Colonic mucosa (tissue), 4 donors: ENCODE data around the gene TRIOBP. TPM values are rescaled to one million over a fixed set of nuclear protein-coding genes. Genes with fewer than 3 reads are reported as not detected.

ENCODE experiments used
- DNase-seq: peaks from one replicate; pipeline ENCODE4 v3.0.0-alpha.2; 2020
- H3K27ac ChIP-seq: fragments of 200-600 bp; one replicate; pipeline ENCODE4 v1.8.0; 2021
- H3K27me3 ChIP-seq: fragments of 200-600 bp; one replicate; pipeline ENCODE4 v1.8.0; 2021
- H3K36me3 ChIP-seq: fragments of 200-600 bp; one replicate; pipeline ENCODE4 v1.8.0; 2021
- H3K4me1 ChIP-seq: fragments of 200-600 bp; one replicate; pipeline ENCODE4 v1.8.0; 2021; ENCODE audit warnings: mild to moderate bottlenecking
- H3K4me3 ChIP-seq: fragments of 200-600 bp; one replicate; pipeline ENCODE4 v1.8.0; 2021
- H3K9ac ChIP-seq, 2 donors: one replicate each; pipeline ENCODE4 v1.7.0; 2013; ENCODE audit warnings: control low read depth in 2 of 2, low read depth in 2 of 2, low read length in 2 of 2
- H3K9me3 ChIP-seq: fragments of 200-600 bp; one replicate; pipeline ENCODE4 v1.8.0; 2021
- CTCF ChIP-seq: fragments of 200-600 bp; IDR thresholded peaks from one replicate; pipeline ENCODE4 v1.8.0; 2022; ENCODE audit warnings: antibody characterized with exemption, mild to moderate bottlenecking
- intact Hi-C: fragments of 100-400 bp; cut with DNase I; formaldehyde crosslinking; loops from one replicate; pipeline ENCODE4 v1.14.1; 2022
- total RNA-seq, 2 donors: library from RNA; stranded (reverse); fragmentation: NEBNext Ultra II Directional in 1 of 2; extraction: Animal tissue kit (Norgen Biotek cat#: 25700) in 1 of 2; gene quantifications; one replicate each; pipeline ENCODE4 v1.2.1, GENCODE V29; 2021
- donor health status: healthy.
- donor health status: DM: no; HTN: no; CAD: no.
- donor health status: DM: no; HTN: no; CAD: no.

TRIOBP gene
- total RNA-seq, 2 donors from 2014 or later = 69.5 to 75.7 TPM

GRCh38 chr22:37664249-37665101 is 32.4 kb upstream of the TRIOBP start:
- no peak for TF ChIP-seq CTCF
- no peaks in the 10 kb centered on the region for H3K9me3 ChIP-seq
- no peak overlapping the region for H3K27ac ChIP-seq
- DNase-seq = no peak
- intact Hi-C loops = no loop called here
- no peak overlapping the region for H3K4me3 ChIP-seq
- H3K4me1 ChIP-seq = peaks cover 18% of the 10 kb centered on the region
- H3K27me3 ChIP-seq = no peaks in the 10 kb centered on the region
- no peak overlapping the region for H3K9ac ChIP-seq
- H3K36me3 ChIP-seq = no peaks in the 10 kb centered on the region

- Histone ChIP-seq H3K27me3 (no peaks in the 10 kb centered on the region), H3K36me3 (no peaks in the 10 kb centered on the region), H3K4me3 (no peak overlapping the region), H3K27ac (no peak overlapping the region), H3K9ac (no peak overlapping the region), H3K9me3 (no peaks in the 10 kb centered on the region), H3K4me1 (peaks cover 8% of the 10 kb centered on the region)
- no peak for DNase-seq
- intact Hi-C loops = no loop called here
- TF ChIP-seq CTCF = no peak
Measured at GRCh38 chr22:37665487-37665886, 31.4 kb upstream of the TRIOBP start.

GRCh38 chr22:37669586-37669985 is 27.3 kb upstream of the TRIOBP start:
- DNase-seq = no peak
- peaks cover 18% of the 10 kb centered on the region for H3K4me1 ChIP-seq
- H3K27me3 ChIP-seq = no peaks in the 10 kb centered on the region
- H3K27ac ChIP-seq = no peak overlapping the region
- intact Hi-C loops = no loop called here
- H3K4me3 ChIP-seq = no peak overlapping the region
- H3K9ac ChIP-seq = no peak overlapping the region
- H3K36me3 ChIP-seq = no peaks in the 10 kb centered on the region
- no peaks in the 10 kb centered on the region for H3K9me3 ChIP-seq
- no peak for TF ChIP-seq CTCF

GRCh38 chr22:37672206-37672919 is 24.5 kb upstream of the TRIOBP start:
- DNase-seq = no peak
- H3K9me3 ChIP-seq = no peaks in the 10 kb centered on the region

More at GRCh38 chr22:37672206-37672919, 24.5 kb upstream of the TRIOBP start:
- no peak overlapping the region for H3K27ac ChIP-seq
- H3K9ac ChIP-seq = no peak overlapping the region
- TF ChIP-seq CTCF = no peak
- intact Hi-C loops = no loop called here
- no peak overlapping the region for H3K4me3 ChIP-seq
- H3K36me3 ChIP-seq = no peaks in the 10 kb centered on the region
- H3K4me1 ChIP-seq = peaks cover 31% of the 10 kb centered on the region
- H3K27me3 ChIP-seq = no peaks in the 10 kb centered on the region
